GM23338 (cell line): ENCODE results near the gene APOL2. TPM values are rescaled to one million over a fixed set of nuclear protein-coding genes. Genes with fewer than 3 reads are reported as not detected.

Experiments
- ATAC-seq: fragments of 200-7000 bp; cut with Tn5 transposase; 3 replicates; pipeline ENCODE4 v1.9.1; 2020
- DNase-seq: peaks from one replicate; pipeline ENCODE4 v3.0.0-alpha.2; 2015; ENCODE audit warnings: low spot score
- H2AFZ ChIP-seq: fragments of 200-600 bp; sonication (generic); 2 replicates; pipeline ENCODE4 v1.8.0; 2016; ENCODE audit warnings: antibody characterized with exemption, mild to moderate bottlenecking, moderate library complexity
- H3F3A ChIP-seq: fragments of 200-600 bp; sonication (generic); replicated peaks from 2 replicates; pipeline ENCODE4 v1.8.0; 2017; ENCODE audit warnings: antibody characterized with exemption, mixed run types, low read depth
- H3K27ac ChIP-seq: fragments of 200-600 bp; sonication (generic); 2 replicates; pipeline ENCODE4 v1.6.1; 2016; ENCODE audit warnings: low read depth
- H3K27me3 ChIP-seq: fragments of 200-600 bp; sonication (generic); 2 replicates; pipeline ENCODE4 v1.8.0; 2016; ENCODE audit warnings: mild to moderate bottlenecking, mixed run types, moderate library complexity; ENCODE audit not compliant: insufficient read depth
- H3K36me3 ChIP-seq: fragments of 200-600 bp; sonication (generic); 2 replicates; pipeline ENCODE4 v1.8.0; 2016; ENCODE audit warnings: mild to moderate bottlenecking; ENCODE audit not compliant: insufficient read depth
- H3K4me1 ChIP-seq: fragments of 200-600 bp; sonication (generic); 2 replicates; pipeline ENCODE4 v1.8.0; 2016; ENCODE audit warnings: mild to moderate bottlenecking, moderate library complexity; ENCODE audit not compliant: insufficient read depth
- H3K4me2 ChIP-seq: fragments of 200-600 bp; sonication (generic); 2 replicates; pipeline ENCODE4 v1.7.1; 2017; ENCODE audit warnings: mixed run types
- H3K4me3 ChIP-seq: fragments of 200-600 bp; sonication (generic); 2 replicates; pipeline ENCODE4 v1.6.1; 2016; ENCODE audit warnings: mixed run types
- H3K79me2 ChIP-seq: fragments of 200-600 bp; sonication (generic); replicated peaks from 2 replicates; pipeline ENCODE4 v1.8.0; 2017; ENCODE audit warnings: mild to moderate bottlenecking; ENCODE audit not compliant: insufficient read depth
- H3K9me2 ChIP-seq: fragments of 200-600 bp; sonication (generic); 2 replicates; pipeline ENCODE4 v1.8.0; 2017; ENCODE audit not compliant: insufficient read depth
- H4K20me1 ChIP-seq: fragments of 200-600 bp; sonication (generic); replicated peaks from 2 replicates; pipeline ENCODE4 v1.8.0; 2017; ENCODE audit warnings: mild to moderate bottlenecking; ENCODE audit not compliant: insufficient read depth
- H3K27ac Mint-ChIP-seq: 2 replicates; pipeline ENCODE4 v1.8.0; 2020; ENCODE audit warnings: inconsistent platforms, mild to moderate bottlenecking, moderate library complexity, mixed read lengths
- H3K27me3 Mint-ChIP-seq: 3 replicates; pipeline ENCODE4 v1.8.0; 2022; ENCODE audit warnings: low read depth, mild to moderate bottlenecking, moderate library complexity, mixed read lengths, inconsistent platforms; ENCODE audit not compliant: insufficient read depth, poor library complexity
- H3K36me3 Mint-ChIP-seq: 3 replicates; pipeline ENCODE4 v1.8.0; 2021; ENCODE audit warnings: low read depth, mild to moderate bottlenecking, inconsistent platforms, moderate library complexity, mixed read lengths
- H3K4me1 Mint-ChIP-seq: 3 replicates; pipeline ENCODE4 v1.8.0; 2020; ENCODE audit warnings: mild to moderate bottlenecking, inconsistent platforms, mixed read lengths
- H3K4me3 Mint-ChIP-seq: 3 replicates; pipeline ENCODE4 v1.8.0; 2021; ENCODE audit warnings: moderate library complexity, mild to moderate bottlenecking, inconsistent platforms, mixed read lengths
- H3K9me3 Mint-ChIP-seq: 3 replicates; pipeline ENCODE4 v1.8.0; 2020; ENCODE audit warnings: moderate library complexity, mild to moderate bottlenecking, inconsistent platforms, mixed read lengths
- CREB1 ChIP-seq: fragments of 250-450 bp; sonication (Bioruptor Pico); IDR thresholded peaks from 2 replicates; pipeline ENCODE4 v1.5.0; 2020; ENCODE audit warnings: low read depth, mild to moderate bottlenecking, moderate library complexity
- EZH2 ChIP-seq: fragments of 200-600 bp; sonication (generic); IDR thresholded peaks from one replicate; pipeline ENCODE4 v1.8.0; 2017; ENCODE audit warnings: antibody characterized with exemption, mild to moderate bottlenecking, low read depth; ENCODE audit not compliant: unreplicated experiment
- JUNB ChIP-seq: IDR thresholded peaks from one replicate; pipeline ENCODE4 v1.6.1; 2016; ENCODE audit warnings: antibody characterized with exemption; ENCODE audit not compliant: unreplicated experiment
- REST ChIP-seq: IDR thresholded peaks from one replicate; pipeline ENCODE4 v1.6.1; 2018; ENCODE audit warnings: antibody characterized with exemption; ENCODE audit not compliant: unreplicated experiment
- ZNF462 ChIP-seq: fragments of 250-450 bp; sonication (Bioruptor Pico); IDR thresholded peaks from 2 replicates; pipeline ENCODE4 v1.5.0; 2020; ENCODE audit warnings: mild to moderate bottlenecking, moderate library complexity
- polyA plus RNA-seq: library from polyadenylated mRNA; unstranded; fragments of >200 nt; fragmentation: Nextera tagmentation; extraction: Ambion mirVana; gene quantifications from 2 replicates; pipeline ENCODE4 v1.2.1, GENCODE V29; 2016
- total RNA-seq: library from RNA; depleted of rRNA; stranded (reverse); fragments of >200 nt; shearing (Covaris generic); gene quantifications from 2 replicates; pipeline ENCODE4 v1.2.3, GENCODE V29; 2014

APOL2 gene
- total and polyA plus RNA-seq, 2 experiments from 2014 or later, result 5.5 to 10.4 TPM

GRCh38 chr22:36193171-36193570 lies 46.2 kb downstream of the APOL2 start (continued):
- no peak for TF ChIP-seq EZH2
- no peak for TF ChIP-seq ZNF462 (CRISPR knock-in tag)
- no peak for TF ChIP-seq CREB1 (CRISPR knock-in tag)

- Mint-ChIP-seq H3K4me1 (peaks cover 69% of the 10 kb centered on the region), H3K9me3 (peaks cover 14% of the 10 kb centered on the region), H3K36me3 (peaks cover 10% of the 10 kb centered on the region; the same call in 2 of the 3 replicates), H3K27me3 (peaks cover 22% of the 10 kb centered on the region), H3K4me3 (no peak overlapping the region), H3K27ac (no peak overlapping the region)
- H3K4me1 ChIP-seq, result peaks cover 21% of the 10 kb centered on the region
- H3K4me3 ChIP-seq, result no peak overlapping the region
- peaks cover 5% of the 10 kb centered on the region; the same call in 1 of the 2 replicates for H3K9me2 ChIP-seq
- ATAC-seq, result no peak
- H3K79me2 ChIP-seq, result no peaks in the 10 kb centered on the region
- H3K27me3 ChIP-seq, result no peaks in the 10 kb centered on the region
- no peaks in the 10 kb centered on the region; the same call in 1 of the 2 replicates for H3K36me3 ChIP-seq
- no peaks in the 10 kb centered on the region for H3F3A ChIP-seq
- no peak overlapping the region for H3K27ac ChIP-seq
- H2AFZ ChIP-seq, result no peak overlapping the region
- H4K20me1 ChIP-seq, result no peaks in the 10 kb centered on the region
- no peak for DNase-seq
- H3K4me2 ChIP-seq, result no peak overlapping the region
- TF ChIP-seq ZNF462 (CRISPR knock-in tag), result no peak
- TF ChIP-seq JUNB, result no peak
- no peak for TF ChIP-seq REST
Observed at GRCh38 chr22:36192542-36192941, 46.8 kb downstream of the APOL2 start.
